Trophoblast cell (in vitro differentiated cells and primary cell): ENCODE data around the gene TMEM100.

Experiments
- DNase-seq, 2 donors: peaks; one replicate each; pipeline ENCODE4 v3.0.0-alpha.2; 2016
- H2AFZ ChIP-seq: 2 replicates; pipeline ENCODE4 v1.6.1; 2013; ENCODE audit warnings: low read length, moderate library complexity, mild to moderate bottlenecking; ENCODE audit not compliant: insufficient read depth, poor library complexity
- H2AK5ac ChIP-seq: 2 replicates; pipeline ENCODE4 v1.6.1; 2013; ENCODE audit warnings: mild to moderate bottlenecking, low read length
- H2BK120ac ChIP-seq: 2 replicates; pipeline ENCODE4 v1.6.1; 2013; ENCODE audit warnings: low read length, mild to moderate bottlenecking, moderate library complexity; ENCODE audit not compliant: insufficient read depth, poor library complexity
- H2BK12ac ChIP-seq: 2 replicates; pipeline ENCODE4 v1.6.1; 2013; ENCODE audit warnings: mild to moderate bottlenecking, low read length, moderate library complexity
- H2BK5ac ChIP-seq: 2 replicates; pipeline ENCODE4 v1.6.1; 2013; ENCODE audit warnings: low read length, low read depth, moderate library complexity, mild to moderate bottlenecking; ENCODE audit not compliant: poor library complexity
- H3K14ac ChIP-seq: 2 replicates; pipeline ENCODE4 v1.6.1; 2013; ENCODE audit warnings: mild to moderate bottlenecking, low read length
- H3K18ac ChIP-seq: 2 replicates; pipeline ENCODE4 v1.6.1; 2013; ENCODE audit warnings: mild to moderate bottlenecking, low read length
- H3K23ac ChIP-seq: 2 replicates; pipeline ENCODE4 v1.6.1; 2013; ENCODE audit warnings: low read length
- H3K27ac ChIP-seq: 2 replicates; pipeline ENCODE4 v1.5.1; 2013; ENCODE audit warnings: low read depth, mild to moderate bottlenecking, inconsistent platforms, low read length, moderate library complexity
- H3K27me3 ChIP-seq: 2 replicates; pipeline ENCODE4 v1.6.1; 2013; ENCODE audit warnings: inconsistent platforms, mild to moderate bottlenecking, low read length, moderate library complexity; ENCODE audit not compliant: insufficient read depth
- H3K36me3 ChIP-seq, 2 experiments: 1 replicate in 1 of 2; 2 replicates in 1 of 2; pipeline ENCODE4 v1.6.1; 2013; ENCODE audit warnings: low read length in 2 of 2, mild to moderate bottlenecking in 2 of 2, moderate library complexity in 1 of 2; ENCODE audit not compliant: insufficient read depth in 2 of 2, control insufficient read depth in 1 of 2
- H3K4ac ChIP-seq: 2 replicates; pipeline ENCODE4 v1.6.1; 2013; ENCODE audit warnings: low read depth, mild to moderate bottlenecking, low read length, moderate library complexity
- H3K4me1 ChIP-seq, 2 experiments: 1 replicate in 1 of 2; 2 replicates in 1 of 2; pipeline ENCODE4 v1.6.1; 2013; ENCODE audit warnings: low read length in 2 of 2, mild to moderate bottlenecking in 2 of 2, moderate library complexity in 1 of 2; ENCODE audit not compliant: insufficient read depth in 2 of 2, control insufficient read depth in 1 of 2
- H3K4me2 ChIP-seq: 2 replicates; pipeline ENCODE4 v1.6.1; 2013; ENCODE audit warnings: inconsistent platforms, mild to moderate bottlenecking, low read length, moderate library complexity
- H3K4me3 ChIP-seq: 2 replicates; pipeline ENCODE4 v1.5.1; 2013; ENCODE audit warnings: mild to moderate bottlenecking, low read depth, low read length, inconsistent platforms
- H3K79me1 ChIP-seq: one replicate; pipeline ENCODE4 v1.6.1; 2013; ENCODE audit warnings: low read length
- H3K79me2 ChIP-seq: 2 replicates; pipeline ENCODE4 v1.6.1; 2013; ENCODE audit warnings: low read length, mild to moderate bottlenecking; ENCODE audit not compliant: control insufficient read depth, insufficient read depth, poor library complexity
- H3K9ac ChIP-seq: 2 replicates; pipeline ENCODE4 v1.6.1; 2013; ENCODE audit warnings: mild to moderate bottlenecking, low read length
- H3K9me3 ChIP-seq: 2 replicates; pipeline ENCODE4 v1.6.1; 2013; ENCODE audit warnings: low read depth, mild to moderate bottlenecking, control low read depth, inconsistent platforms, low read length; ENCODE audit not compliant: insufficient read depth
- H4K12ac ChIP-seq: 2 replicates; pipeline ENCODE4 v1.6.1; 2013; ENCODE audit warnings: low read depth, mild to moderate bottlenecking, low read length, moderate library complexity
- H4K8ac ChIP-seq: 2 replicates; pipeline ENCODE4 v1.6.1; 2013; ENCODE audit warnings: low read depth, mild to moderate bottlenecking, low read length, moderate library complexity
- H4K91ac ChIP-seq: one replicate; pipeline ENCODE4 v1.6.1; 2013; ENCODE audit warnings: low read depth, mild to moderate bottlenecking, low read length, moderate library complexity
- WGBS: extraction: QIAGEN DNeasy Blood & Tissue Kit; methylation state at CpG from one replicate; pipeline ENCODE4 v1.1.7; 2013; ENCODE audit warnings: missing lambda C conversion rate; ENCODE audit not compliant: insufficient read length, insufficient coverage; ENCODE audit errors: extremely low coverage; 5-methylcytosine and 5-hydroxymethylcytosine counted together

Gene TMEM100

DNA sequence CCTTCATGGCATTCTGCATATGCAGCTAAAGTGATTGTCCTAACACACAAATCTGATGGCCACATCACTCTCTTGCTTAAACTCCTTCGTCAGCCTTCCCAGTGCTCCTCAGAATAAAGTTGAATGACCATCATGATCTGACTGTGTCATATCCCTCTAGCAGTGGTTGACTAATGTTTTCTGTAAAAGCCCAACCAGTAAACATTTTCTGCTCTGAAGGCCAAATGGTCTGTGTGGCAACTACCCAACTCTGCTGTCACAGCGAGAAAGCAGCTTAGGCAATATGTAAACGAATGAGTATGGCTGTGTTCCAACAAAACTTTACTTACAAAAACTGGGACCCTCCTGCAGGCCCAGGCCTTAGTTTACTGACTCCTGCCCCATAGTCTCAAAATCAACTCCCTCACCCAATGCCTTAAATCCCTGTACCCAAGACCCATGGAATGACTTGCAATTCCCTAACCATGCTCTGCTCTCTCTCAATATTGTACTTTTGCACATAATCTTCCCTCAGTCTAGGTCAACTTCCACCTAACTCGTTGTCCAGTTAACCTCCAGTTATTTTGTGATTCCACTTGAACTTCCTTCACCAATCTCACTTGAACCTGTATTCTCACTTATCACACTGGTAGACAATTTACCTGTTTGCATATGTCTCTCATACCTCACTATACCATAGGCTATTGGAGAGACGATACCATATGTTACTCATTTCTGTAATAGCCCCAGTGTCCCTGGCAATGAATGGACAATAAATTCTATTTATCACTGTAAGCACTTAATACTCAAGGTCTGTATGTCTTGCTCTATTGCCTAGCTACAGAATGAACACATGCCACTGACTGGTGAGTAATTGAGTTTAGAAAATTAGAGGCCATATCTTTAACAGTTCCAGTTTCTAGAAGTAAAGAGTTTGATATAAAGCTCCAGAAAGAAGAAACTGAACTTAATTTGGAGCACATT, 29.1 kb downstream of the TMEM100 start:
- H2BK12ac ChIP-seq, result no peak overlapping the region

DNA sequence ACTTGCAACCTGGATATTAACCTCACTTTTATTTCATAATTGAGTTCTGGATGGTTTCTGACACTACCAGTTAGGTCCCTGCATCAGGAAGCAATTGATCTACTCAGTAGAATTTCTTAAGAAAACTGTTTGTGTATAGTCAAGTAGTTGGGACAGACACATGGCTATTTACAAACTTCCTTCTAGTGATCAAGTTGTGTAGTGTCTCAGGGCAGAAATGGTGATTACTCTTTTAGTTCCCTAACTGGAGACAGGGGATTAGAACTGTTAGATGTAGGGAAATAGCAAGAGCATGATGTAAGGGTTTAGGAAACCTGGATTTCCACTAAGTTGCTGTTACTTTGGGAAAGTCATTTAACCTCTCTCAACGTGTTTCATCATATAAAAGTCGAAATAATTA, 30.4 kb downstream of the TMEM100 start:
- peaks cover 2% of the 10 kb centered on the region in 2 experiments for H3K4me1 ChIP-seq
- H3K18ac ChIP-seq, result no peak overlapping the region
- no peak overlapping the region for H3K4me2 ChIP-seq
- no peak overlapping the region for H2BK120ac ChIP-seq
- no peak overlapping the region for H4K8ac ChIP-seq
- no peaks in the 10 kb centered on the region for H3K79me2 ChIP-seq
- H3K79me1 ChIP-seq, result no peaks in the 10 kb centered on the region
- H2BK5ac ChIP-seq, result no peak overlapping the region
- H3K4me3 ChIP-seq, result no peak overlapping the region
- H2AFZ ChIP-seq, result no peak overlapping the region
- DNase-seq, result no peak
- no peak overlapping the region for H4K12ac ChIP-seq
- no peak overlapping the region for H2AK5ac ChIP-seq
- no peak overlapping the region for H3K4ac ChIP-seq
- no peak overlapping the region for H3K27ac ChIP-seq
- no CpG with 5 or more reads among the region's 2 CpGs for WGBS
- H2BK12ac ChIP-seq, result no peak overlapping the region
- no peaks in the 10 kb centered on the region for H3K9me3 ChIP-seq
- peaks cover 0 to 2% of the 10 kb centered on the region in 2 experiments for H3K36me3 ChIP-seq
- H3K9ac ChIP-seq, result no peak overlapping the region
- H3K27me3 ChIP-seq, result no peaks in the 10 kb centered on the region
- no peak overlapping the region for H4K91ac ChIP-seq
- H3K23ac ChIP-seq, result no peak overlapping the region
- H3K14ac ChIP-seq, result no peak overlapping the region

More for the DNA sequence above, 29.1 kb downstream of the TMEM100 start:
- Histone ChIP-seq H3K18ac (no peak overlapping the region), H3K4ac (no peak overlapping the region), H3K14ac (no peak overlapping the region), H3K4me2 (no peak overlapping the region), H2BK120ac (no peak overlapping the region), H3K4me1 (peaks cover 2% of the 10 kb centered on the region in 2 experiments), H3K9me3 (no peaks in the 10 kb centered on the region), H3K4me3 (no peak overlapping the region), H3K79me2 (no peaks in the 10 kb centered on the region), H4K91ac (no peak overlapping the region), H3K79me1 (no peaks in the 10 kb centered on the region), H4K12ac (no peak overlapping the region), H2AFZ (no peak overlapping the region), H2BK5ac (no peak overlapping the region), H3K9ac (no peak overlapping the region), H3K23ac (no peak overlapping the region), H3K36me3 (no peaks in the 10 kb centered on the region), H3K27ac (no peak overlapping the region), H2AK5ac (no peak overlapping the region), H4K8ac (no peak overlapping the region), H3K27me3 (no peaks in the 10 kb centered on the region)
- WGBS, result no CpG with 5 or more reads among the region's 5 CpGs
- DNase-seq, result peak in 1 of 2 donors; percentile 5

DNA sequence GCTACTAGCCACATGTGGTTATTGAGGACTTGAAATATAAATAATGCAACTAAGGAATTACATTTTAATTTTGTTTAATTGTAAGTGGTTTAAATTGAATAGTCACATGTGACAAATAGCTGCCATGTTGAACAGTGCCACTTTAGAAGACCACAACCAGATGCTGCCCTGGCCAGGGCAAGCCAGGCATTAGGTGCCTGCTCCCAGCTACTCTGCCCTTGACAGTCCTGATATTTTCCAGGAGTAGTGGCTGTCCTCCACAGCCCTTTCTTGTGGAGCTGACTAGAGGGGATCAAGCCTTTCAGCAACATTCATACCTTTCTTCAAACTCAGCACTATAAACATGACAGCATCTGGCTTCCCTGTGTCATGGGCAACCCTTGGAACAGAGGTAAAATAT, 31.0 kb downstream of the TMEM100 start:
- no peak overlapping the region for H4K91ac ChIP-seq
- H3K9ac ChIP-seq, result no peak overlapping the region
- H3K18ac ChIP-seq, result no peak overlapping the region
- H2AFZ ChIP-seq, result no peak overlapping the region
- no peak overlapping the region for H3K4me2 ChIP-seq
- peaks cover 0 to 3% of the 10 kb centered on the region in 2 experiments for H3K36me3 ChIP-seq
- H4K12ac ChIP-seq, result no peak overlapping the region
- H2BK12ac ChIP-seq, result no peak overlapping the region
- H3K79me1 ChIP-seq, result no peaks in the 10 kb centered on the region
- peaks cover 3% of the 10 kb centered on the region for H3K9me3 ChIP-seq
- no peaks in the 10 kb centered on the region for H3K27me3 ChIP-seq
- H2BK5ac ChIP-seq, result no peak overlapping the region
- H3K4ac ChIP-seq, result no peak overlapping the region
- no peak overlapping the region for H3K4me3 ChIP-seq
- H3K14ac ChIP-seq, result no peak overlapping the region
- H3K27ac ChIP-seq, result no peak overlapping the region
- no peak for DNase-seq
- H4K8ac ChIP-seq, result no peak overlapping the region
- H3K23ac ChIP-seq, result no peak overlapping the region
- no peak overlapping the region for H2AK5ac ChIP-seq
- no peak overlapping the region for H2BK120ac ChIP-seq
- no peaks in the 10 kb centered on the region for H3K79me2 ChIP-seq
- H3K4me1 ChIP-seq, result peaks cover 2% of the 10 kb centered on the region in 2 experiments

DNA sequence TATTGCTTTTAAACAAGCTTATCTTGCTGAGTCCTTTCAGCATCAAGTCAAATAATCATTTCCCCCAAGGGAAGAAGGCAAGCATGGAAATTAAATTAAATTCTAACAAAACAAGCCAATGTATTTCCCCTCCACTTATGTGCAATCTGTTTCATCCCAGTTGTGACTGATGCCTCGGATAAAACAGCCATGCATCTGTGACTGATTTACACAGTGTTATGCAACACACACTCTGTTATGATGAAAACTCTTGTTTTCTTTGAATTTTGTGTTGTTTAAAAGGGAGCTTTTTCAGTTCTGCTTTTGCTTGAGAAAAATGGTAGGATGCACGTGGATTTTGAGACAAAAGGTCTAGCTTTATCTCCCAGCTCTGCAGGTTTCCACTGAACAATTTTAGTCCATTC, 32.6 kb downstream of the TMEM100 start:
- H3K4me2 ChIP-seq, result no peak overlapping the region
- no peak overlapping the region for H3K23ac ChIP-seq
- H3K27me3 ChIP-seq, result no peaks in the 10 kb centered on the region
- DNase-seq, result peak in 1 of 2 donors; percentile 19
- no peak overlapping the region for H3K18ac ChIP-seq
- no peak overlapping the region for H3K4me3 ChIP-seq
- no peak overlapping the region for H3K9ac ChIP-seq
- no peak overlapping the region for H4K8ac ChIP-seq
- no peak overlapping the region for H4K91ac ChIP-seq
- H3K4ac ChIP-seq, result no peak overlapping the region
- no peak overlapping the region for H2AK5ac ChIP-seq
- no peaks in the 10 kb centered on the region for H3K79me1 ChIP-seq
- H2AFZ ChIP-seq, result no peak overlapping the region
- H3K36me3 ChIP-seq, result peaks cover 0 to 3% of the 10 kb centered on the region in 2 experiments
- no peak overlapping the region for H3K27ac ChIP-seq
- H4K12ac ChIP-seq, result no peak overlapping the region
- peaks cover 2% of the 10 kb centered on the region in 2 experiments for H3K4me1 ChIP-seq
- H2BK120ac ChIP-seq, result no peak overlapping the region
- H2BK12ac ChIP-seq, result no peak overlapping the region
- H3K9me3 ChIP-seq, result peaks cover 3% of the 10 kb centered on the region
- no peak overlapping the region for H2BK5ac ChIP-seq
- H3K79me2 ChIP-seq, result no peaks in the 10 kb centered on the region
- H3K14ac ChIP-seq, result no peak overlapping the region
- WGBS, result no CpG with 5 or more reads among the region's 2 CpGs
